GM23248 (cell line): ENCODE results near the gene IFNL2.

ENCODE experiments used
- EZH2 ChIP-seq: fragments of 200-600 bp; sonication (generic); IDR thresholded peaks from 2 replicates; pipeline ENCODE4 v1.6.1; 2018; ENCODE audit warnings: antibody characterized with exemption, mild to moderate bottlenecking; ENCODE audit not compliant: insufficient read depth, poor library complexity, severe bottlenecking
- EZH2phosphoT487 ChIP-seq: fragments of 200-600 bp; sonication (generic); IDR thresholded peaks from 2 replicates; pipeline ENCODE4 v1.6.1; 2018; ENCODE audit warnings: antibody characterized with exemption, moderate library complexity, mild to moderate bottlenecking, low read depth; ENCODE audit not compliant: insufficient read depth

DNA sequence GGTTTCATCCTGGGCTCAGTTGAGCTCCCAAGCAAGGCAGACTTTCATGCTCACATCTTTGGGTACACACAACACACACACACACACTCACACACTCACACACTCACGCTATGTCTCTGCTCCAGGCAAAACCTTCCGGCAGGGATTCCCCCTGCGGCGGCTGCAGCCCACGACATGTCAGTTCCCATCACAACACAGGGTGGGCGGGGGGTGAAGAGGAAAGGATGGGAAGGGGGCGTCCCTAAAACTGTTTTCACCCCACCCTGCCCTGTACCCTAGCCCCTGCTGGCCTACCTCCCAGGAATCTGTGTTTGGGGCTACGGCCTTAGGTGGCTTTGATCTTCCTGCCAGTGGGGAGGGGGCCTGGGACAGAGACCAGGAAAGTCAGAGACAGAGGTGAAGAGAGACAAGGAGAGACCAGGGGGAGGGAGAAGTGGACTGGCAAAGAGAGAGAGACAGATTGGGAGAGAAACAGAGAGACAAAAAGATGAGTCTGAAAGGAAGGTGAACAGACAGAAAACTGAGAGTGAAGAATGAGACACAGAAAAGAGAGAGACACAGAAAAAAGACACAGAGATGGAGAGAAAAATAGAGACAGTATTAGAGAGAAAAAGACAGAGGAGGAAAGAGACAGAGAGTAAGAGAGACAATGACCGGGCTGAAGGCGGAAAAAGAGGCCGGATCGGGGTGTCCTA is 48.6 kb downstream of the IFNL2 start:
- TF ChIP-seq EZH2phosphoT487: no peak
- TF ChIP-seq EZH2: no peak
